GM12873 (cell line): ENCODE results near the gene STRN3.

ENCODE experiments used
- CTCF ChIP-seq: IDR thresholded peaks from 2 replicates; pipeline ENCODE4 v1.5.1; 2012; ENCODE audit warnings: low read depth, mild to moderate bottlenecking, moderate library complexity, low read length, control low read depth; ENCODE audit not compliant: insufficient read depth; ENCODE audit errors: missing control alignments

Gene STRN3

GRCh38 chr14:30894923-30895515, 131.2 kb downstream of the STRN3 start:
- TF ChIP-seq CTCF: no peak

- no peak for TF ChIP-seq CTCF
These were observed 132.4 kb downstream of the STRN3 start for GRCh38 chr14:30893819-30894218.

- no peak for TF ChIP-seq CTCF
These were observed 137.0 kb downstream of the STRN3 start for GRCh38 chr14:30889244-30889594.

- no peak for TF ChIP-seq CTCF
These were observed 137.5 kb downstream of the STRN3 start for GRCh38 chr14:30888480-30889243.

- TF ChIP-seq CTCF: no peak
These were observed 140.1 kb downstream of the STRN3 start for GRCh38 chr14:30885840-30886740.

- no peak for TF ChIP-seq CTCF
These were observed 141.3 kb downstream of the STRN3 start for GRCh38 chr14:30884901-30885300.

GRCh38 chr14:30883508-30884294, 142.5 kb downstream of the STRN3 start:
- no peak for TF ChIP-seq CTCF
